WERI-Rb-1 (cell line): Measurements from ENCODE around the gene MRPS15.

Source experiments
- DNase-seq: peaks from one replicate; pipeline ENCODE4 v3.0.0-alpha.2; 2020
- H3K27ac ChIP-seq: fragments of 250-450 bp; sonication (Bioruptor Pico); 2 replicates; pipeline ENCODE4 v1.5.1; 2020; ENCODE audit warnings: mild to moderate bottlenecking, moderate library complexity
- H3K27me3 ChIP-seq: fragments of 250-450 bp; sonication (Bioruptor Pico); 2 replicates; pipeline ENCODE4 v1.5.1; 2021; ENCODE audit warnings: mild to moderate bottlenecking, low read depth, moderate library complexity; ENCODE audit not compliant: insufficient read depth, severe bottlenecking
- H3K36me3 ChIP-seq: fragments of 250-450 bp; sonication (Bioruptor Pico); 2 replicates; pipeline ENCODE4 v1.5.1; 2020; ENCODE audit warnings: mild to moderate bottlenecking, moderate library complexity
- H3K4me3 ChIP-seq: 2 replicates; pipeline ENCODE4 v1.5.1; 2011; ENCODE audit warnings: low read depth, mild to moderate bottlenecking, control low read depth, low read length
- H3K9me3 ChIP-seq: fragments of 250-450 bp; sonication (Bioruptor Pico); 2 replicates; pipeline ENCODE4 v1.5.1; 2021; ENCODE audit warnings: mild to moderate bottlenecking, moderate library complexity; ENCODE audit not compliant: severe bottlenecking
- TF ChIP-seq, protein P1 (sequence below): IDR thresholded peaks from 2 replicates; pipeline ENCODE4 v1.5.1; 2011; ENCODE audit warnings: low read depth, mild to moderate bottlenecking, control low read depth, inconsistent platforms, low read length

MRPS15 gene

DNA sequence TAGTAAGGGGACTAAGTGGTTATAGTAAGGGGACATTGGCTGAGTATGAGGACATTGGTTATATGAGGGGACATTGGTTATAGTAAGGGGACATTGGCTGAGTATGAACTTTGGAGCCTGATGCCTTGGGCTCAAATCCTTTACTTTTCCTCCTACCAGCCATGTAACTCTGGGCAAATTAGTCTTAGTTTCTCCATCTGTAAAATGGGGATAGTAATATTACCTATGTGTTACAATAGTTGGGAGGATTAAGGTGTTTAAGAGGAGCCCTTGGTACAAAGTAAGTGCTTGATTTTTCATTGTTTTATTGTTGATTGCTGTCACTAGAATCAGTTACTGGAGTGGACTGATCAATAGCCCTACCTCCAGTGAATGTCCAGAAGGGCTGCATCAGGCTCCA is 16.7 kb downstream of the MRPS15 start:
- H3K36me3 ChIP-seq, result no peaks in the 10 kb centered on the region
- no peak overlapping the region for H3K27ac ChIP-seq
- TF ChIP-seq, protein P1, sequence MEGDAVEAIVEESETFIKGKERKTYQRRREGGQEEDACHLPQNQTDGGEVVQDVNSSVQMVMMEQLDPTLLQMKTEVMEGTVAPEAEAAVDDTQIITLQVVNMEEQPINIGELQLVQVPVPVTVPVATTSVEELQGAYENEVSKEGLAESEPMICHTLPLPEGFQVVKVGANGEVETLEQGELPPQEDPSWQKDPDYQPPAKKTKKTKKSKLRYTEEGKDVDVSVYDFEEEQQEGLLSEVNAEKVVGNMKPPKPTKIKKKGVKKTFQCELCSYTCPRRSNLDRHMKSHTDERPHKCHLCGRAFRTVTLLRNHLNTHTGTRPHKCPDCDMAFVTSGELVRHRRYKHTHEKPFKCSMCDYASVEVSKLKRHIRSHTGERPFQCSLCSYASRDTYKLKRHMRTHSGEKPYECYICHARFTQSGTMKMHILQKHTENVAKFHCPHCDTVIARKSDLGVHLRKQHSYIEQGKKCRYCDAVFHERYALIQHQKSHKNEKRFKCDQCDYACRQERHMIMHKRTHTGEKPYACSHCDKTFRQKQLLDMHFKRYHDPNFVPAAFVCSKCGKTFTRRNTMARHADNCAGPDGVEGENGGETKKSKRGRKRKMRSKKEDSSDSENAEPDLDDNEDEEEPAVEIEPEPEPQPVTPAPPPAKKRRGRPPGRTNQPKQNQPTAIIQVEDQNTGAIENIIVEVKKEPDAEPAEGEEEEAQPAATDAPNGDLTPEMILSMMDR, result no peak
- no peak for DNase-seq
- no peaks in the 10 kb centered on the region for H3K27me3 ChIP-seq
- H3K9me3 ChIP-seq, result no peaks in the 10 kb centered on the region
- H3K4me3 ChIP-seq, result no peak overlapping the region

DNA sequence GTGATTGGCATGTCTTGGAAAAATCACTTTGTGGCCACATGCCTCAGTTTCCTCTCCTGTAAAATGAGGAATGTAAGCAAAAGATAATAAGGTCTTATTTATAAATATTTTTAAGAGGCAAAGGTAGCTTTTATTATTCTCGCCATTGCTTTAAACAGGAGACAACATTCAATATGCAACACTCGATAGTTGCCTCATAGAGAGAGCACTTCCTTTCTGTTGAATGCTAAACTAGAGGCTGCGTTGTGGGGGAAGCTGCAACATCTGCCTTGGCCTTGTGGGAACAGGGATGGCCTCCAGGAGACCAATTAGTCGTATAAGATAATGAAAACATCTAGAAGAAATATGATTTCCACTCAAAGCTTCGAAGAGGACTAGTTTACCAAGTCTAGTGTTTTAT is 17.4 kb downstream of the MRPS15 start:
- no peaks in the 10 kb centered on the region for H3K36me3 ChIP-seq
- no peak overlapping the region for H3K4me3 ChIP-seq
- H3K27me3 ChIP-seq, result no peaks in the 10 kb centered on the region
- no peak for DNase-seq
- TF ChIP-seq, protein P1, result no peak
- H3K27ac ChIP-seq, result no peak overlapping the region
- H3K9me3 ChIP-seq, result no peaks in the 10 kb centered on the region

DNA sequence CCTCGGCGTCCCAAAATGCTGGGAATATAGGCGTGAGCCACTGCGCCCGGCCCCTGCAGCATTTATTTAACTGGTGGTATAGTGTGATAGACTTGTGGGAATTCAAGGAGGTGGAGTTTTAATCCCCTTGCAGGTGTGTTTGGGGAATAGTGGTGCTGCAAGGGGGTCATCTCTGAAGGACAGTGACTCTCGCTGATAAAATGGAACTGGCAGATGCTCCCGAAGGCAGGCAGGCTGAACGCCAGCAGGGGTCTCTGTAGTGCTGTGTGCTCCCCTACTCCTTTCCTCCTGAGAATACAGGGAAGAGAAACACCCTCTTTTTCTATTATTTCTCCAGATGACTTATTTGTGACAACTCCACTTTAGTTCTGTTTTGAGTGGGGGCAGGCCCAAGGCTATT is 17.9 kb downstream of the MRPS15 start:
- no peaks in the 10 kb centered on the region for H3K27me3 ChIP-seq
- no peak overlapping the region for H3K4me3 ChIP-seq
- TF ChIP-seq, protein P1, result peak; percentile 90
- H3K27ac ChIP-seq, result no peak overlapping the region
- H3K36me3 ChIP-seq, result no peaks in the 10 kb centered on the region
- no peaks in the 10 kb centered on the region for H3K9me3 ChIP-seq
- peak; percentile 74 for DNase-seq

DNA sequence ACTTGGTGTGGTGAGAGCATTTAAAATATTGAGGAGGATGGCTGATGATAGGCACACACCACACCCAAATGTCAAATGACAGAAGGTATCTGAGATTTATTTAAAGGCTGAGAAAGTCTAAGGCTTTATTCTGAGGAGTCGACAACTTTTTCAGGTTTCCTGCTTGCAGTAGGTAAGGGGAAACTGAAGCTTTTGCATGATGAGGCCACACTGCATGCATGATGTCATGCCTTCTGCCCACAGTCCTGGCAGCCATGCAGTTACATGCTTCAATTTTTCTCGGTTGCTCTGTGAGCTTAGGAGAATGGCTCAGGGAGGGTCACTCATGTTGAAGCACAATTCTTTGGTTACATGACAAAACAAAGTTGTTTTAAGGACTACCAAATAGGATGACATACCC is 20.9 kb downstream of the MRPS15 start:
- TF ChIP-seq, protein P1, result no peak
- H3K4me3 ChIP-seq, result no peak overlapping the region
- no peak for DNase-seq
- no peaks in the 10 kb centered on the region for H3K36me3 ChIP-seq
- H3K27me3 ChIP-seq, result no peaks in the 10 kb centered on the region
- no peaks in the 10 kb centered on the region for H3K9me3 ChIP-seq
- no peak overlapping the region for H3K27ac ChIP-seq

DNA sequence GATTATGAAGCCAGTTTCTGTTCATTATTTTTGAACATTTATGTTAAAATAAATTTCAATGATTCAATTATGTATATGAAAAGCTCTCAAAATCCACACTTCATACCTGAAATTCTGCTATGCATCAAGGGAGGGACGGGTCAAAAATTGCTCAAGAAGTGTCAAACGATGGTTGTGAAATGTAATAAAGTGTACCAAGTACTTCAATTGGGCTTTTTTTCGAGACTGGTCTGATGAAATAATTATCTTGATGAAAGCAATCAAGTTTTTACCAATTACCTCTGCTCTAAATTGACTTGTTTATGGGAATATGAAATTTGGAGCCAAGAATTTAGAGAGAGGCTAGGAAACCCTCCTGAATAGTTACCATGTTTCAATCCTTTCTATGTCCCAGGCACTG is 21.8 kb downstream of the MRPS15 start:
- Histone ChIP-seq H3K27ac (no peak overlapping the region), H3K27me3 (no peaks in the 10 kb centered on the region), H3K9me3 (no peaks in the 10 kb centered on the region), H3K36me3 (no peaks in the 10 kb centered on the region; the same call in 1 of the 2 replicates), H3K4me3 (no peak overlapping the region)
- TF ChIP-seq, protein P1, result no peak
- DNase-seq, result no peak

DNA sequence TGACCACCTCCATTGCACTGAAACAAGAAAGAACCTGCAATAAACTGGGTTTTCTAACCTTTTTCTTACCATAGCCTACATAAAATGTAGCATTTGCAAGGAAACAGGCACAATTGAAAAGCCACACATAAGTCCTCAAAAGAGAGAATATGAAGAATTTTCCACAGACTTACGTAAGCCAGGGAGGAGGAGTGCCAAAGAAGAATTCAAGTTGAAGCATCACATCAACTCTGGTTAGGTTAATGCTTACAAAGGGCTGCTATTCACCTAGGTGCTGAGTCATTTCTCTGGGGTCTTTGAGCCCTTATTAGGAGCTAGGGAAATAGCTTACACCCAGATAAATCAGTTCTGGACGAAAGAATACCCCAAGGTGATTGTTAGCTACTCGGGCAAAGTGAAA is 23.5 kb downstream of the MRPS15 start:
- H3K4me3 ChIP-seq, result no peak overlapping the region
- no peaks in the 10 kb centered on the region for H3K9me3 ChIP-seq
- H3K27me3 ChIP-seq, result no peaks in the 10 kb centered on the region
- TF ChIP-seq, protein P1, result no peak
- DNase-seq, result no peak
- no peaks in the 10 kb centered on the region; the same call in 1 of the 2 replicates for H3K36me3 ChIP-seq
- H3K27ac ChIP-seq, result no peak overlapping the region
